HG02970 (cell line): Measurements from ENCODE around the gene INPP5E.
"Not testable (repeated sequence)": the region's sequence is repeated elsewhere in the genome, so short reads cannot be mapped to it uniquely, and the experiment has no call there.

Source experiments
- ATAC-seq: cut with Tn5 transposase; IDR thresholded peaks from one replicate; pipeline ENCODE4 v1.9.1; 2021; ENCODE audit warnings: mild to moderate bottlenecking, moderate library complexity, moderate number of reproducible peaks; ENCODE audit not compliant: unreplicated experiment, low FRiP score

The INPP5E gene

DNA sequence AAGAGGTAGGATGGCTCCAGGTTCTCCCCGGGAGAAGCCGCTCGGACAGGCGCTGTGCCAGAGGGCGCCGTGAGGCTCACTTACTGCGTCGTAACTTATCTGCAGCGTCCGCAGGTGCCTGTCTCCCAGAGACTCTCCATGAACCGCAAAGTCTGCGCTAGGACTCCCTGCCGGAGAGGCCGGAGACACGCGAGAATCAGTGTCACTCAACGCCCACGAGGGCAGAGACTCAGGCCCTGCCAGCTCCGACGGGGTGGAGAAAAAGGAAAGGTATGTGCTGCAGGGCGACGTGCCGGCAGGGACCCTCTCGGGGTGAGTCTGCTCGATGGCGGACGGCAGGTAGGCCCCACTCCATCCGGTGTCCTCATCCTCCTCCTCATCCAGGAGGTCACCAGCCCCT lies 32.6 kb downstream of the INPP5E start:
- not testable (repeated sequence) for ATAC-seq

- ATAC-seq, result not testable (repeated sequence)
These were observed 33.7 kb downstream of the INPP5E start for GRCh38 chr9:136405904-136406303.

GRCh38 chr9:136405481-136405880 lies 34.2 kb downstream of the INPP5E start:
- ATAC-seq, result no peak

DNA sequence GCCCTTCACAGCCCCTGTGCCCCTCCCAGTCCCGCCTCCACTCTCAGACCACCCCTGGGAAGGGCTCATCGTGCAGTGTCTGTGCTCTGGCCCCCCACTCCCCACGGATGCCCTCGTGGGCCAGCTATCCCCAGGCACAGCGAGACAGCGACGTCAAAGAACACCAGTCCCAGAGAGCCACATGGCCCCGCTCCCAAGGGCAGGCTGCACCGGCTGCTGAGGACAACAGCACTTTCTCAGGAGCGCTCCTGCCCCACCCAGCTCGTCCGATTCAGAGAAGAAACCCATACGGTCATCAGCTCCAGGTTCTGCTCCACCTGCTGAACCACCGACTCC lies 34.9 kb downstream of the INPP5E start:
- ATAC-seq, result no peak

GRCh38 chr9:136403915-136404800 lies 35.5 kb downstream of the INPP5E start:
- ATAC-seq, result no peak

GRCh38 chr9:136403538-136403914 lies 36.1 kb downstream of the INPP5E start:
- no peak for ATAC-seq

- no peak for ATAC-seq
These were observed 37.6 kb downstream of the INPP5E start for GRCh38 chr9:136402067-136402466.

DNA sequence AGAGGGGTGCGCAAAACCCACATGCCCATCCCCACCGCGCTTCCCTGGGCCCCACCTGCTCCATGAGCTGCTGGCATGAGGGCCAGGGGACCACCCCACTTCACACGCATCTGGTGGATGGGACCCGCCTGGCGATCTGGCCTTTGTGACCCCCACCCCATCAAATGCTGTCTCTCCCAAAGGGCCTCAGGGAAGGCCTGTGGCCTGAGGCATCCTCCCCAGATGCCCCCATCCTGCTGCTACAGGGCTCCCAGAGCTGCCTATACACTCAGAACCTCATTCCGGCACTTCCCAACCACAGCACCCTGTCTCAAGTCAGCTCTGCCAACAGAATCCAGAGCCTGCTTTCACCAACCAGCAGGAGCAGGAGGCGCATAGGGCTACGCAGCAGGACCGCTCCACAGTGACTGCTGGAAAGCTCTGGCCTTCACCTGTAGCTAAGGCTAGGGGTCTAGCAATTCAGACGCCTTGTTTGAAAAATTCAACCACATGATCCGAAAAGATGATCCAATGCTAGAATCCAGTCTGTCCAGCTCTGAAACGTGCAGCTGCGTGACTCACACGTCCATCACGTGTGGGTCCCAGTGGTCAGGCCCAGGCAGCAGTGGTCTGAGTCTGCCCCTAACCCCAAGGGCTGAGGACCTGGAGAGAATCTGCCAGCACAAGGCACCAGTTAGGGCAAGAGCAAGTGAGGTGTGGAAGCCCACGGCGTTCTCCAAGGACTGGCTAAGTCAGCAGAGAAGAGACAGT lies 38.3 kb downstream of the INPP5E start:
- ATAC-seq, result no peak

GRCh38 chr9:136400038-136400834 lies 39.4 kb downstream of the INPP5E start, which contains the start of gene SNAPC4:
Gene SNAPC4, minus strand, starts transcription at chr9:136400170. Its CDS starts 1,742 bp downstream, at chr9:136398428.
- ATAC-seq, result peak; percentile 67

DNA sequence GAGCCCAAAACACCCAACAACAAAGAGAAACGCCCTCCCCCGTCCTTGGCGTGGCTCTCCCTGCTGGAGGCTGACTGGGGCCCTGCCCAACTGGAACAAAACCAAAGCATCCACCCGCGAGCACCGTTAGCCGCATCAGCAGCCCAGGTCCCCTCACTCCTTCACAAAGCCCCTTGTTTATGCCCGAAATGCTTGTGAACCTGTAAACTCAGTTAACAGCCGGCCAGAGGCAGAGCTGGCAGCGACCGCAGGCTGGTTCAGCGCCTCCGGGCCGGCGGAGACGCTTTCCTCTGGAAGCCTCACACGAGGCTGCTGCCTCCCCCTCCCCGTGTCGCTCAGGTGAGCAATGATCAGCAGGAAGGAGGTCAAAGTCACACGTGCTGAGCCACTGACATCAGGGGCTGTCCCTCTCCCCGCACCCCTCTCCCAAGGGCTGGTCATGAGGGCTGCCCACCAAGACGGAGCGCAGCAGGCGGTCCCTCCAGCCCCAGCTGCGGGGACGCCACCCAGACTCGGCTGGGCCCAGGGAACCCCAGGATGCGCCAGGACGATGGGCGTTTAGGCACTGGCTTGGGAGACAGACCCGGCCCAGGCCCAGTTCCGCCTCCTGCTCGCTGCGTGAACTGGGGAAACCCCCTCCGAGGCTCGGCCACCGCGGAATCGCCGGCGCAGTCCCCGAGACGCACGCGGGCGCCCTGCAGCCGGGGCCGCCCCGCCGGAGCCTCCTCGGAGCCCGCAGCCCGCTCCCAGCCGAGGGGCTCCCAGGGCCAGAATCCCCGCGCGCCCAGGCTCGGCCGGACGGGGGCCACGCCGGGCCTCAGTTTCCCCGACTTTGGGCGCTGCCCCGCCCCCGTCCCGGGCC lies 40.2 kb downstream of the INPP5E start:
- ATAC-seq, result peak; percentile 31

DNA sequence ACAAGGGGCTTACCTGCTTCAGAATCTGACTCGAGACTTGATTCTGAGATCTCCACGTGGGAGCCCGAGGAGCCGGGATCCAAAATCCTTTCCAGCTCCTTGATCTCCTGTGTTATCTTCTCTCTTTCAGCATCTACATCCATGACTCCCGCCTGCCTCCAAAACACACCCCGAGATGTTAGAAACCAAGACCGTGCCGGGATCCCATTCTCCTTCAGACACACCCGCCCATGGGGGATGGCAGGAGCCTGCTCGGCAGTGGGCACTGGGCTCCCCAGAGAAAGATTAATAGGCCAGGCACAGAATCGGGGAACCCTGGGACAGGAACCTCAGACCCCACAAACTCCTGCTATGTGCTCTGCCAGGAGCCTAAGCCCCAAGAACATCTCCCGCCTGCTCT lies 41.4 kb downstream of the INPP5E start:
- no peak for ATAC-seq

DNA sequence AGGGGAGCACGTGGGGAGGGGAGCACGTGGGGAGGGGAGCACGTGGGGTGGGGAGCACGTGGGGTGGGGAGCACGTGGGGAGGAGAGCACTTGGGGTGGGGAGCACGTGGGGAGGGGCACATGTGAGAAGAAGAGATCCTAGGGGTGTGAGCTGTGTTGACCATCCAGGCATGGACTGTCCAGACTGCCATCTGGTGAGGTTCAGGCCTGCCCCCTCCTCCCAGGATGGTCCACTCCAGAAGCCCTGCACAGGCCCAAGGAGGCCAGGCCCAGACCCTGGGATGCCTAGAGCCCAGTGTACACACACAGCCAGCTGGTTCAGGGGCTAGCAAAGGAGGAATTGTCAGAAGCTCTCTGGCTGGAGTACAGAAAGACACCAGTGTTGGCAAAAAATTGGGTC lies 42.0 kb downstream of the INPP5E start:
- ATAC-seq, result no peak

DNA sequence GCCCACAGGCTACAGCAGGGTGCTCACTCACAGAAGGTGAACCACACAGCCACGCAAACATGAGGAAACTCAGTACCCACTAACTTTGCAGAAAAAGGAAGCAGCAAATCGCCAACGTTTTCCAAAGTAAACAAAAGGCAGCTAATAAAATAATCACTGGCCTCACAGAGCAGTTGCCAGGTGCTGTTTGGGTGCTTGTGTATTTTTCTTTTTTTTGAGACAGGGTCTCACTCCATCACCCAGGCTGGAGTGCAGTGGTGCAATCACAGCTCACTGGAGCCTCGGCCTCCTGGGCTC lies 43.5 kb downstream of the INPP5E start:
- ATAC-seq, result no peak

- ATAC-seq, result no peak
These were observed 44.1 kb downstream of the INPP5E start for GRCh38 chr9:136395345-136396218.

- ATAC-seq, result no peak
These were observed 44.7 kb downstream of the INPP5E start for GRCh38 chr9:136395020-136395340.

DNA sequence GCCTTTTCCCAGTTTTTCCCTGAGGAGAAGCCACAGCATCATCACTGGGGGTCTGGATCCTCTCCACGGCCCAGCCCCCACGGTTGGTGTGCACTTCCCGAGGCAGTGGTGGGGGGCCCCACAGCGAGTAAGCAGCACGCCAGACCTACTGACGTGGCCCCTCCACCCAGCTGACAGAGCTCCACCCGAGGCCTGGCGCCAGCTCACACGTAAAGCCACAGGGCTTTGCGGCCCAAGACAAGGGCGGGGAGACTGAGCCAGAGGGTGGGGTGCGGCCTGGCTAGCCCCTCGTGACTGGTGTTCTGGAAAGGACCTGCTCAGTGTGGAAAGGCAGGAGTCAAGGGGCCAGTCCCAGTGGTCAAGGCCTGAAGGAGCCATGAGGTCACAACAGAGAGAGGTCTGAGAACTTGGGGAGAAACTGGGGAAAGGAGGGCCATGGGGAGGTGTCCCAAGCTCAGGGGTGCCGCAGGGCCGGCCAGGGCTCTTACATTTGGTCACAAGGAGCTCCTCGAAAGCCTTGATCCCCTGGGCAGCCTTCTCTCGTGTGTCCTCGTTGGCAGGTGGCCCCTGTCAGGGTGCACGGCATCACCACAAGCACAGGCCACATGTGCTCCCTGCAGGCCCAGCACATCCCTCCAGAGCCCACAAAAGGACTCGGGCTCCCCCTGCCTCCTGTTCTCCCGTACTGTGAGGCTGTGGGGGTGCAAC lies 45.2 kb downstream of the INPP5E start:
- no peak for ATAC-seq

- ATAC-seq, result no peak
These were observed 46.1 kb downstream of the INPP5E start for GRCh38 chr9:136393531-136393930.

DNA sequence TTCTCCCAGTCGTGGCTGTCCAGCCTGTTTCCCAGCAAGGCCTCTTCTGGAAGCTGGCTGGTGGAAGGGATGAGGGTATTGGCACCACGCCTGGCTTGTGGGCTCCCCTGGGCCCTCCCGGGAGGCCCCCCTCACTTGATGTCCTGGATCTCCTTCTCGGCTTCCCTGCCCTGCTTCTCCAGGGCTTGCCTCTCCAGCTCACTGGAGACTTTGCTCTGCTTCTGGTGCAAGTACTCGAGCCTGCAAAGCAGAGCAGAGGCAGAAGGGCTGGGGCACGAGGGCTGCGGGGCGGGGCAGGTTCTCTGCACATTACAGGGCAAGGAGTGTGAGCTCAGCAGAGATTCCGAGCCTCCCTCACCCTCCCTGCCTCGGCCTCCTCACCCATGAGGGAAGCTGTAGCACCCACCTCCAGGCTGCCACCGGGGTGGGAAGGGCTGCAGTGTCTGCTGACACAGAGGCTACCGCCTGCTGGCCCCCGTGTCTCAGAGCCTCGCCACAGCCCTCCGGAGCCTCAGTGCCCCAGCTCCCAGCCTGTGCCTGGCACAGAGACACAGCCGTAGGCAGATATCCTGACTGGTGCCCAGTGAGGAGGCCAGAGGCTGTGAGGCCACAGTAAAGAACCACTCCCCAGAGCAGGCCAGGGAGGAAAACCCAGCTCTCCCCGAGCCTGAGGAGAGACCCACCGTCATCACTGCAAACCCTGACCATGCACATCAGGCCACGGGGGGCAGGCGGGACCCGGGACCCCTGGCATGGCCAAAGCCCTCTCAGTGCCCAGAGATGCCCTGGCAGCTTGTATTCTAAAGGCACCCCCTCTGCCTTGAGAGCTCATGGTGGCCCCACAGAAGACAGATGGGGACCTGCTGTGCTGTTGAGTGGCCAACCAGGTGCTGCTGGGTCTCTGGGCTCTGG lies 46.9 kb downstream of the INPP5E start:
- ATAC-seq, result no peak
